Stimulated activated CD8-positive, alpha-beta memory T cell treated with anti-CD3 and anti-CD28 coated beads, Interleukin-12 subunit alpha, Interleukin-12 subunit beta, amount 100 ng/mL, for 1 hour (primary cell): ENCODE measurements around the gene MCC.

ENCODE experiments used
- DNase-seq: peaks from one replicate; pipeline ENCODE4 v3.0.0-alpha.2; 2020; ENCODE audit warnings: low read depth

MCC gene

GRCh38 chr5:113027431-113027830 lies 460.8 kb downstream of the MCC start:
- DNase-seq = no peak

- DNase-seq = no peak
Observed at GRCh38 chr5:113027015-113027414, 461.2 kb downstream of the MCC start.

GRCh38 chr5:113026211-113026610 lies 462.0 kb downstream of the MCC start:
- no peak for DNase-seq

- no peak for DNase-seq
Observed at GRCh38 chr5:113025596-113025995, 462.7 kb downstream of the MCC start.

- DNase-seq = no peak
Observed at GRCh38 chr5:113024076-113024697, 464.1 kb downstream of the MCC start.

GRCh38 chr5:113022661-113023060 lies 465.6 kb downstream of the MCC start:
- DNase-seq = no peak

GRCh38 chr5:113020461-113021273 lies 467.6 kb downstream of the MCC start:
- no peak for DNase-seq

GRCh38 chr5:113017881-113018635 lies 470.2 kb downstream of the MCC start:
- DNase-seq = no peak

- no peak for DNase-seq
Observed at GRCh38 chr5:113005454-113005853, 482.8 kb downstream of the MCC start.

- DNase-seq = no peak
Observed at GRCh38 chr5:113003763-113004162, 484.5 kb downstream of the MCC start.

- no peak for DNase-seq
Observed at GRCh38 chr5:113002423-113002822, 485.8 kb downstream of the MCC start.

- no peak for DNase-seq
Observed at GRCh38 chr5:113000466-113000865, 487.8 kb downstream of the MCC start.

- no peak for DNase-seq
Observed at GRCh38 chr5:112998296-112998695, 490.0 kb downstream of the MCC start.

GRCh38 chr5:112996830-112997374 lies 491.4 kb downstream of the MCC start:
- DNase-seq = no peak

GRCh38 chr5:112995764-112996618 lies 492.3 kb downstream of the MCC start:
- peak; percentile 64 for DNase-seq

- no peak for DNase-seq
Observed at GRCh38 chr5:112986224-112986623, 502.0 kb downstream of the MCC start.

GRCh38 chr5:112983363-112983762 lies 504.9 kb downstream of the MCC start:
- no peak for DNase-seq

- no peak for DNase-seq
Observed at GRCh38 chr5:112979723-112980122, 508.5 kb downstream of the MCC start.

- no peak for DNase-seq
Observed at GRCh38 chr5:112978836-112979235, 509.4 kb downstream of the MCC start.

- no peak for DNase-seq
Observed at GRCh38 chr5:112977440-112977861, 510.8 kb downstream of the MCC start.

GRCh38 chr5:112976432-112977309 lies 511.6 kb downstream of the MCC start, which contains the start of gene DCP2:
Gene DCP2 (plus strand): TSS chr5:112976798. CDS start chr5:112976934, 136 bp downstream.
- peak; percentile 86 for DNase-seq
